T-helper 1 cell treated with Interleukin-12 subunit alpha and Interleukin-12 subunit beta and Interleukin-4 antibody, amounts not matched to agents 30 μg/mL and 1 μg/mL, for 36 hours (primary cell): ENCODE results near the gene AMY1B.
"Not testable (repeated sequence)": the region's sequence is repeated elsewhere in the genome, so short reads cannot be mapped to it uniquely, and the experiment has no call there.

Source experiments
- H3K27ac Mint-ChIP-seq: one replicate; pipeline ENCODE4 v1.8.0; 2021; ENCODE audit warnings: mild to moderate bottlenecking, mixed read lengths
- H3K27me3 Mint-ChIP-seq: one replicate; pipeline ENCODE4 v1.8.0; 2021; ENCODE audit warnings: low read depth, mixed read lengths
- H3K36me3 Mint-ChIP-seq: one replicate; pipeline ENCODE4 v1.8.0; 2021; ENCODE audit warnings: low read depth, mixed read lengths
- H3K4me1 Mint-ChIP-seq: one replicate; pipeline ENCODE4 v1.8.0; 2021; ENCODE audit warnings: low read depth, mixed read lengths
- H3K4me3 Mint-ChIP-seq: one replicate; pipeline ENCODE4 v1.8.0; 2021; ENCODE audit warnings: mild to moderate bottlenecking, moderate library complexity, mixed read lengths
- H3K9me3 Mint-ChIP-seq: one replicate; pipeline ENCODE4 v1.8.0; 2021; ENCODE audit warnings: mixed read lengths

The AMY1B gene

DNA sequence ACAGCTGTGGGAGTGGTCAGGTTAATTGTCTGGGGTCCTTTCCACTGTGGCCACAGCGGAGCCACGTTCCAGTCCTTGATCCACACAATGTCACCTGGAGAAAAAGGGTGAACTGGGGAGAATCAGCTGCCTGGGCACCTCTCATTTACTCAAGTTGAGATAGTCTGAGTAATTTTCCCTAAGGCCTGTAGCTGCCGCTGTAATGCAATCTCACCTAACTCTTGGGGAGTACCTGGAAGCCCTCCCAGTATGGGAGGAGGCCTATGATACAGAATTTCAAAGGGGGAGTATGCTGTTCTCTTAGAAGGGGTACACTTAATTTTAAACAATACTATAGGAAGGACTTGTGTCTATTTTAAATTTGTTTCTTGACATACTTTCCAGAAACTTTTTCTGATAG, 45.7 kb downstream of the AMY1B start:
- not testable (repeated sequence) for H3K4me3 Mint-ChIP-seq, H3K27me3 Mint-ChIP-seq

DNA sequence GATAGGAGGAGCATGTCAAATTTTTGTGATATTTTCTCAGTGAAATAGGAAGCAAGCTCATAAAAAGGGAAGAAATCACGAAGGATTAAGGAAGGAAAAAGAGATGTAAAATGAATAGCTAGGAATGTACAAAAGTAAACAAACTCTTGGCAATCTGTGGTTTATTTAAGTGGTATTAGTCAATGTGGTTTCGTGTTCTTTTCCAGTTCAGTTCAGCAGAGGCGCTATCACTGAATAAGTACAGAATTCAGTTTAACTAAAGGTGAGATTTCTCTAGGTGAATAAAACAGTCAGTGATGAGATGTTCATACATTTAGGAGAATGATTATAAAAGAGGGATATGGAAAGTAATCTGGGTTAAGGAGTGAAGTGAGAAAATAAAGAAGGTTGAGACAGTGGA, 52.1 kb downstream of the AMY1B start:
- H3K27ac Mint-ChIP-seq, H3K9me3 Mint-ChIP-seq, H3K4me1 Mint-ChIP-seq, H3K4me3 Mint-ChIP-seq, H3K36me3 Mint-ChIP-seq, H3K27me3 Mint-ChIP-seq: not testable (repeated sequence)

More for the DNA sequence above, 45.7 kb downstream of the AMY1B start:
- H3K9me3 Mint-ChIP-seq, H3K36me3 Mint-ChIP-seq, H3K4me1 Mint-ChIP-seq, H3K27ac Mint-ChIP-seq: not testable (repeated sequence)

DNA sequence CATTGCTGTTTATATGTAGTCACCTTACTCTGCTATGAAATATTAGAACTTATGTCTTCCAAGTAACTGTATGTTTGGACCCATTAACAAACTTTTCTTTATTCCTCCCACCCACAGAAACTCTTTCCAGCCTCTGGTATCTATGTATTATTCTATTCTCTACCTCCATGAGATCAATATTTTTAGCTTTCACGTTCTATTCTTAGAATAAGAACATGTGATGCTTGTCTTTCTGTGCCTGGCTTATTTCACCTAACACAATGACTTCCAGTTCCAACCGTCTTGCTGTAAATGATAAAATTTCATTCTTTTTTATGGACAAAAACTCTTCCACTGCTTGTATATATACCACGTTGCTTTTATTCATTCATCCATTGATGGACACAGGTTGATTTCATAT, 54.8 kb downstream of the AMY1B start:
- not testable (repeated sequence) for H3K4me3 Mint-ChIP-seq

More for the DNA sequence above, 54.8 kb downstream of the AMY1B start:
- H3K27me3 Mint-ChIP-seq, H3K4me1 Mint-ChIP-seq, H3K27ac Mint-ChIP-seq, H3K9me3 Mint-ChIP-seq, H3K36me3 Mint-ChIP-seq: not testable (repeated sequence)
